Activated CD4-positive, alpha-beta T cell treated with anti-CD3 and anti-CD28 coated beads, Interleukin-2, amount 10 ng/mL, durations not matched to agents 24 days and 14 days (primary cell): ENCODE measurements around the gene JAKMIP2. TPM values are rescaled to one million over a fixed set of nuclear protein-coding genes. Genes with fewer than 3 reads are reported as not detected.
"Not testable (repeated sequence)": the region's sequence is repeated elsewhere in the genome, so short reads cannot be mapped to it uniquely, and the experiment has no call there.

Experiments used
- DNase-seq: peaks from one replicate; pipeline ENCODE4 v3.0.0; 2022
- H3K27ac Mint-ChIP-seq: one replicate; pipeline ENCODE4 v1.8.0; 2022; ENCODE audit warnings: mild to moderate bottlenecking, mixed read lengths
- H3K27me3 Mint-ChIP-seq: one replicate; pipeline ENCODE4 v1.8.0; 2022; ENCODE audit warnings: mixed read lengths
- H3K36me3 Mint-ChIP-seq: one replicate; pipeline ENCODE4 v1.8.0; 2022; ENCODE audit warnings: low read depth, mild to moderate bottlenecking, mixed read lengths
- H3K4me1 Mint-ChIP-seq: one replicate; pipeline ENCODE4 v1.8.0; 2021; ENCODE audit warnings: mixed read lengths
- H3K4me3 Mint-ChIP-seq: one replicate; pipeline ENCODE4 v1.8.0; 2022; ENCODE audit warnings: mild to moderate bottlenecking, moderate library complexity, mixed read lengths
- H3K9me3 Mint-ChIP-seq: one replicate; pipeline ENCODE4 v1.8.0; 2021; ENCODE audit warnings: mixed read lengths
- intact Hi-C: fragments of 100-400 bp; cut with micrococcal nuclease; formaldehyde crosslinking; loops from one replicate; pipeline ENCODE4 v1.15.1; 2023
- total RNA-seq: library from RNA; stranded (reverse); gene quantifications from 2 replicates; pipeline ENCODE4 v1.2.3, GENCODE V29; 2022

The JAKMIP2 gene
- total RNA-seq, 1 donor from 2014 or later, result 1.2 TPM

DNA sequence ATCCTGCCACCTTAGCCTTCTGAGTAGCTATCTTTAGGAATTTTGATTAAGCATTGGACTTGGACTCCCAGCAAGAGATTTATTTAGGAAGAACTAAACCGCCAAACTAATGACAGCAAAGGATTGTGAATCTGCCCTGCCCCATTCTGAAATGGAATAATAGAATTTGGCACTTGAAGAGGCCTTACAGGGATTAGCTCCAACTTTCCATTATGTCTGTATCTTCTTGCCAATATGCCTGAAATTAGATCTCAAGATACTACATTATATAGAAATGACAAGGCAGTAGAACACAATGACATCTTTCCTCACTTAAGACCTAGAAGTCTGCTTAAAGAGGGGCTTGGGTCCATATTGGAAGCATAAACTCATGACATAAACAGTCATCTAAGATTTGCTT lies 195.7 kb downstream of the JAKMIP2 start:
- no peaks in the 10 kb centered on the region for H3K9me3 Mint-ChIP-seq
- no peak for DNase-seq
- intact Hi-C loops, result no loop called here
- no peak overlapping the region for H3K4me3 Mint-ChIP-seq
- no peaks in the 10 kb centered on the region for H3K4me1 Mint-ChIP-seq
- no peaks in the 10 kb centered on the region for H3K36me3 Mint-ChIP-seq
- no peak overlapping the region for H3K27ac Mint-ChIP-seq
- no peaks in the 10 kb centered on the region for H3K27me3 Mint-ChIP-seq

DNA sequence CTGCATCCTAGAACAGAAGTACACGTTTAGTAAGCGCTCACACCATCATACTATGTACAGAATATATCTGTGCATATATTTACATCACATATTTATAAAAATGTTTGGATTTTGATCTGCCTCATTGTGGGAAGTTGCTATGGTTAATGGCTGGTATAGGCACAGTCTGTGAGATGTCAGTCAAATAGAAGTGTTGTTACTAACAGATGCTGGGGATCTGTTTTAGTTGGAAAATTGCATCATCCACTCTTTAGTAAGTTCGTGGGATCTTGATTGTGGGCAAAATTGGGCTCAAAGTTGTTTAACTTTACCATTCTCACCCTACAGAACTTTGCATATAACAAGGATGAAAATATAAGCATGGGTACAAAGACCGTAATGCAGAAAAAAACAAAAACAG lies 196.3 kb downstream of the JAKMIP2 start:
- H3K36me3 Mint-ChIP-seq, result no peaks in the 10 kb centered on the region
- H3K4me3 Mint-ChIP-seq, result no peak overlapping the region

DNA sequence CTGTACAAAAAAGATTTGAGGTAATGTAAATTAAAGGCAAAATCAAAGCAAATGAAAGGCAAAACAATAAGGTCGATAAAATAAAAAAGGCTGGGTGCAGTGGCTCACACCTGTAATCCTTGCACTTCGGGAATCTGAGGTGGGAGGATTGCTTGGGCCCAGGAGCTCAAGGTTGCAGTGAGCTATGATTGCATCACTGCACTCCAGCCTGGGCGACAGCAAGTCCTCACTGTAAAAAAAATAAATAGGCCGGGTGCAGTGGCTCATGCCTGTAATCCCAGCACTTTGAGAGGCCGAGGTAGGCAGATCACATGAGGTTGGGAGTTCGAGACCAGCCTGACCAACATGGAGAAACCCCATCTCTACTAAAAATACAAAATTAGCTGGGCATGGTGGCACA lies 200.3 kb downstream of the JAKMIP2 start:
- H3K36me3 Mint-ChIP-seq, H3K9me3 Mint-ChIP-seq, DNase-seq, intact Hi-C loops, H3K27me3 Mint-ChIP-seq, H3K4me1 Mint-ChIP-seq, H3K4me3 Mint-ChIP-seq, H3K27ac Mint-ChIP-seq: not testable (repeated sequence)

More for the DNA sequence above, 196.3 kb downstream of the JAKMIP2 start:
- DNase-seq, result no peak
- no peaks in the 10 kb centered on the region for H3K4me1 Mint-ChIP-seq
- no peaks in the 10 kb centered on the region for H3K27me3 Mint-ChIP-seq
- no peak overlapping the region for H3K27ac Mint-ChIP-seq
- intact Hi-C loops, result no loop called here
- no peaks in the 10 kb centered on the region for H3K9me3 Mint-ChIP-seq

DNA sequence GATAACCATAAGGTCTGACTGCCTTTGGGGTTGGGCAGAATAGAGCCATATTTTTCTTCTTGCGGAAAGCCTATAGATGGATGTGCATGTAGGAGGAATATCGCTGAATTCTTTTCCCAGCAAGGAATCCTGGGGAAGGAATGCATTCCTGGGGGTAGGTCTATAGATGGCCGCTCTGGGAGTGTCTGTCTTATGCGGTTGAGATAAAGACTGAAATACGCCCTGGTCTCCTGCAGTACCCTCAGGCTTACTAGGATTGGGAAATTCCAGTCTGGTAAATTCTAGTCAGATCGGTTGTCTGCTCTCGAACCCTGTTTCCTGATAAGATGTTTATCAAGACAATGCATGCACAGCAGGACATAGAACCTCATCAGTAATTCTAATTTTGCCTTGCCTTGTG lies 202.1 kb downstream of the JAKMIP2 start:
- H3K4me1 Mint-ChIP-seq, H3K27ac Mint-ChIP-seq, H3K4me3 Mint-ChIP-seq, intact Hi-C loops, DNase-seq, H3K9me3 Mint-ChIP-seq, H3K36me3 Mint-ChIP-seq, H3K27me3 Mint-ChIP-seq: not testable (repeated sequence)

DNA sequence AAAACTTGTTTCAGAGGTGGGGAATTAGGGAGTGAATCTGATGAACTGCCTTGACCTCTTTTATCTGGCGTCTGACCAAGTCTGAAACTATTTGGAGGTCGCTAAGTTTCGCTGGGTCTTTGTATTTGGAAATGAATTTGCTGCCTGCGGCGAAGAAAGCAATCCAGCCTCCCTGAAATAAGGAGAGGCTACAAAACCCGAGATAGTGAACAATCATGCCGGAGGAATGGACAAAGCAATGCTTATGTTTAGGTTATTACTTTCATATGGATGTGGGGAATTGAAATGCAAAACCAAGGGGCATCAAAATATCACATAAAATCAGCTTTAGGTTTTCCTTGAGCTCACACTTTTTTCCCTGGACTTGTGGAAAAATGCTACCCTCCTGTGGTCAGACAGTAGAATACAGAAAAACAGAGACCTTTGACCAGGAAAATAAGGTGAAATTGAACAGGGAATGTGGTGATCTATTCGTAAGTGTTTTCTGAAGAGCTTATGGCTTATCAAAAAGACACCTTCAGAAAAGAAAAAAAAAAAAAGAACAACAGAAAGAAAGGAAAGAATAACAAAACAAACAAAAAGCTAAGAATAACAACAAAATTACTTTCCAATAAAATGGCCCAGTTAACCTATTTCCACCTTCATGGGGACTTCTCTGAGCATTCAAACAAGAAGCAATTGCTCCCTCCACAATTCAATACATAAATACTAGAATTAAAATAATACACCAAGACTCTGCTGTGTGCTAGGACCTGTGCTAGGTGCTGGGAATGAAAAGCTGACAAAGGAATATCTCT lies 204.1 kb downstream of the JAKMIP2 start:
- no peak for DNase-seq
- no peak overlapping the region for H3K4me3 Mint-ChIP-seq
- no peaks in the 10 kb centered on the region for H3K4me1 Mint-ChIP-seq
- no peaks in the 10 kb centered on the region for H3K9me3 Mint-ChIP-seq
- no peak overlapping the region for H3K27ac Mint-ChIP-seq
- H3K36me3 Mint-ChIP-seq, result no peaks in the 10 kb centered on the region
- H3K27me3 Mint-ChIP-seq, result no peaks in the 10 kb centered on the region
- intact Hi-C loops, result no loop called here

DNA sequence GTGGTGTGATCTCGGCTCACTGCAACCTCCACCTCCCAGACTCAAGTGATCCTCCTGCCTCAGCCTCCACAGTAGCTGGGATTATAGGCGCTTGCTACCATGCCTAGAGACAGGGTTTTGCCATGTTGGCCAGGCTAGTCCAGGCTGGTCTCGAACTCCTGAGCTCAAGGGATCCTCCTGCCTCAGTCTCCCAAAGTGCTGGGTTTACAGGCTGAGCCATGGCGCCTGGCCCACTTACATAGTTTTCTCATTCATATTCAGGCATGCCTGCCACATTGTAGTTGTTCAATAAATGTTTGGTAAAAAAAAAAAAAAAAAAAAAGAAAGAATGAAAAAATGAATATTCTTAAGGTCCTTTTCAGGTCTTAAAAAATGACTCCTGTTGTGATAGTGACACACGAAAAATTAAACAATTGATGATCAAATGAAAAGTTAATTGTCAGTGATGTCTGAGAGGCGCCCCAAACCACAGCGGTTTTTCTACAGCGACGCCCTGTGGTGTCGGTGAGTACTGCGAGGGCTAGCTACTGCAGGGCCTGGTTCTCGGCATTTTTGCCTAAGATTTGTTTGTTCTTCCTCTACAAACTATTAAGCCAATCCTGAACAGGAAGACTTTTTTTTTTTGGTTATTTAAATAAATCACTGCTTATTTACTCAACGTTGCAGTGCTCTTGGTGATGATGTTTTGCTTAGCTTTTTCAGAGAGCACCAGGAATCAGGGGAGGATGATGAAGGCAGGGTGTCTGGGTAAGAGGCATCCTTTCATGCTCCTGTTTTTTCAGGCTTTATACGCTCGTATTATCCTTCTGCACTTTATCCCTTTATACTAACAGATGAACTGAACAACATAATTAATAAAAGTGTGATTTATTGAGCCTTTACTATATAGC lies 205.6 kb downstream of the JAKMIP2 start:
- H3K36me3 Mint-ChIP-seq, result no peaks in the 10 kb centered on the region

DNA sequence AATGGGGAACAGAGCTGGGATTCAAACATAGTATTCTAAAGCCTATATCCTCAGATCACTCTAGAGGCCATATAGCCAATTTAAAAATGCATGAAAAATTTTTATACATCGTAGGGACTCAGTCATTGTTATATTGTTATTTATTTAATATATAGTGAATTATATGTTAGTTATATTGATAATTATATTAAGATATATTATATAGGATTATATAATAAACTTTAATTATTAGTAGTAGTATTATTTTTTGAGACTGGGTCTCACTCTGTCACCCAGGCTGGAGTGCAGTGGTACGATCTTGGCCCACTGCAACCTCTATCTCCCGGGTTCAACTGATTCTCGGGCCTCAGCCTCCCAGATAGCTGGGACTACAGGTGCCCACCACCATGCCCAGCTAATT lies 206.9 kb downstream of the JAKMIP2 start:
- DNase-seq, result no peak
- Mint-ChIP-seq H3K36me3 (no peaks in the 10 kb centered on the region), H3K9me3 (no peaks in the 10 kb centered on the region), H3K4me3 (no peak overlapping the region), H3K27ac (no peak overlapping the region), H3K4me1 (no peaks in the 10 kb centered on the region), H3K27me3 (no peaks in the 10 kb centered on the region)
- intact Hi-C loops, result no loop called here

More for the DNA sequence above, 205.6 kb downstream of the JAKMIP2 start:
- peak; percentile 82 for DNase-seq
- intact Hi-C loops, result loop anchor here (2.0 kb wide), 1 partner anchor 122 kb away; no protein-coding TSS in a partner anchor
- Mint-ChIP-seq H3K27me3 (no peaks in the 10 kb centered on the region), H3K9me3 (no peaks in the 10 kb centered on the region), H3K4me1 (no peaks in the 10 kb centered on the region), H3K4me3 (no peak overlapping the region), H3K27ac (no peak overlapping the region)

DNA sequence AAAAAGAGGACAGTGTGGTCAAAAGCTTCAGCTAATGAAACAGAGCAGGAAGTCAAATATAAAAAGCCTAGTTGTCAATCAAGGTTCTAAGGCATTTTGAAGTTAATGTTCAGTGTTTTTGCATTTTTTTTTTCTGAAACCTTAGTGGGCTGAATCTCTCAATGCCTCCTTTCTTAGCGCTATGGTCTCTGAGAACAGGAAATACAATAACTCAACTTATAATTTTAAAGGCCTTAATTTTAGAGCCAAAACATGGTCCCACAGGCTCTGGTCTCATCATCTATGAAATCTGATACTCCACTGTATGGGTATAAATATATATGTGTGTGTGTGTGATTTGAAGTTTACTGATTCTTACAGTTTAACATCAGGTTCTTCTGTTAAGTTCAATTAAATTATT lies 209.3 kb downstream of the JAKMIP2 start:
- no peak overlapping the region for H3K27ac Mint-ChIP-seq
- H3K4me1 Mint-ChIP-seq, result no peaks in the 10 kb centered on the region
- H3K36me3 Mint-ChIP-seq, result no peaks in the 10 kb centered on the region
- H3K27me3 Mint-ChIP-seq, result no peaks in the 10 kb centered on the region
- no peak for DNase-seq
- H3K4me3 Mint-ChIP-seq, result no peak overlapping the region
- intact Hi-C loops, result no loop called here
- no peaks in the 10 kb centered on the region for H3K9me3 Mint-ChIP-seq

DNA sequence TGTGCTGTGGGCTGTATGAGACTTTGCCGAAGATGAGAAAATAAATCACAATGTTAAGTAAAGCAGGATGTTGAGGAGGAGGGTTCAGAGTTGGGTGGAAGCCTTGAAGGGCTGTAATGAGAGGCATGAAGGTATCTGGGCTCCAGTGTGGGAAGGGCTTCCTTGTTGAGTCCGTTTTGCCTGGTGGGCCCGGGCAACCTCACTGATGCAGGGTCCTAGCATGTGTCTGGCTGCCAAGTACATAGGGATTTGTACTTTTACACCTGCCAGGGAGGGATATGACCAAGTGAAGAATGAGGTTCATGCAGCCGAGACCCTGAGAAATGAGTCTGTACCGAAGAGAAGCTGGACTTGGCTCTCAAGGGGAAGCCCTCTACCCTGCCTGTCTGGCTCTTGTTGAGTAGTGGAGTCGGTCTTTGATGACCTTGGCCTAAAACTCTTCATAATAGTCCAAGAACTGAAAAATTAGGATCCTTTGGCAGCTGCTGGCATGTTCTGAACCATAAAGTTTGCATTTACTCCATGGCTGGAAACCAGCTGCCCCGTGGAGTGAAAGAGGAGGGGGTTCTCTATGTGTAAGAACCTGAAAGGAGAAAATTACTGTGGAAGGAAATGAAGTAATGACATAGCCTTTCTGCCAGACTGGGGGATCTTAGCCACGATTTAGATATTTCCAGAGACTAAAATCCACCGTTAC lies 213.7 kb downstream of the JAKMIP2 start:
- intact Hi-C loops, result no loop called here
- H3K27me3 Mint-ChIP-seq, result no peaks in the 10 kb centered on the region
- no peaks in the 10 kb centered on the region for H3K4me1 Mint-ChIP-seq
- no peak overlapping the region for H3K27ac Mint-ChIP-seq
- no peaks in the 10 kb centered on the region for H3K36me3 Mint-ChIP-seq
- H3K9me3 Mint-ChIP-seq, result no peaks in the 10 kb centered on the region
- no peak overlapping the region for H3K4me3 Mint-ChIP-seq
- no peak for DNase-seq

DNA sequence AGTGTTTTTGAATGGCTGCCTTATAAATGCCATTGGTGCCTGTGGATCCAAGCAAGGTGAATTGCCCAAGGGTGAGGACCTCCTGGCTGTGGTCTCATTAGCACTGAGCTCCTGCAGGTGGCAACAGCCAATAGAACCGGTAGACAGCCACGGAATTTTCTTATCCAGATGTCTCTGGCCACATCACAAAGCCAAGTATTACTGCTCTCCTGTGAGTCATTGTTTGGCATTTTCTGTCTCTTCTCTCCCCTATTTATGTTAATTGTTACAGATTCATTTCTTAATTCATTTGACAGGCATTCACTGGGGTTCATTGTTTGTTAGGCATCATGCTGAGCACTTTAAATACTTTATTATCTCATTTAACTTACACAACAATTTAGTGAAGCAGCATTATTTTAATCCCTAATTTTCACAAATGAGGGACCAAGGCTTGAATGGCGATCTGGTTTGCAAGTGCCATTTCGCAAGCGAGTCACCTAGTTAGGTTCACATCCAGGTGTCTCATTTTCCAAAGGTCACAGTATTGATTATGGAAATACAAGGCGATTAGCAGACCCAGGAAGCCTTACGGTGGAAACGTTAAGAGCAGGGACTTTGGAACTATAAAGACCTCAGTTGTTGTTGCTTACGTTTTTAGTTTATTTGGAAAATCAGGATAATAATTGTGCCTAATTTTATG lies 214.5 kb downstream of the JAKMIP2 start:
- Mint-ChIP-seq H3K27me3 (no peaks in the 10 kb centered on the region), H3K9me3 (no peaks in the 10 kb centered on the region), H3K4me1 (no peaks in the 10 kb centered on the region), H3K4me3 (no peak overlapping the region), H3K27ac (no peak overlapping the region), H3K36me3 (no peaks in the 10 kb centered on the region)
- intact Hi-C loops, result no loop called here
- no peak for DNase-seq

DNA sequence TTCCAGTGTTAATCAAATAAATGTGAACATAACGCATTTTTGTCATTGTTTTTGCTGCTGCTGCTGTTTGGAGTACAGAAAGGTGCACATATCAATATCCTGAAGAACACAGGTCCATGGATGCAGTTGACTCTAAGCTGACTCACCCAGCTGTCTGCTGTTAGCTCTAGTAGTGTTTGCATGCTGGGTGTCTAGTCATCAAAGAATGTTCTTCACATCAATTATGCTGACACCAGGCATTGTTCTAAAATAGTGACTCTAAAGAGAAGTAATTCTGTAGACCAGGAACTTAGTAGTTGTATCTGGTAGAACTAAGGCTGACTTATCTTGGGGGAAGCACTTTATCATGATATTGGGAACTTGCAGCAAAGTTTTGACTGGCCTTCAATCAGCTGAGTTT lies 217.0 kb downstream of the JAKMIP2 start:
- H3K27ac Mint-ChIP-seq, result no peak overlapping the region
- no peaks in the 10 kb centered on the region for H3K27me3 Mint-ChIP-seq
- H3K4me1 Mint-ChIP-seq, result no peaks in the 10 kb centered on the region
- H3K4me3 Mint-ChIP-seq, result no peak overlapping the region
- no peaks in the 10 kb centered on the region for H3K36me3 Mint-ChIP-seq
- H3K9me3 Mint-ChIP-seq, result no peaks in the 10 kb centered on the region
- no peak for DNase-seq
- intact Hi-C loops, result no loop called here

DNA sequence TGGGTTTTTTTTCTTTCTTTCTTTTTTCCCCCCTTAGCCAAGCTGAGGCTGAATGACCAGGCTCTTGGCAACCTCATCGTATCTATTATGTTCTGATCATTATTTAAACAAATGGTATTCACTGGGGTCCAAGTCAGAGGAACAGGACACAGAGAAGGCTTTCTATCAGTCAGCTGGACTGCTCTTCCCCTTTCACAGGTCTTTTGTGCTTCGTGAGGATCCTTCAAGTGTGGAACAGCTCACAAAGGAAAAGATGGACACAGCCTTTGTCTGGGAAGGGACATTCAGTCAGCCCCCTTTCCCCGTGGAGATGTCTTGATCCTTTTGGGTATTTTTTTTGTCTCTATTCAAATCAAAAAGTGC lies 218.4 kb downstream of the JAKMIP2 start:
- no peaks in the 10 kb centered on the region for H3K9me3 Mint-ChIP-seq
- H3K4me3 Mint-ChIP-seq, result no peak overlapping the region
- no peak for DNase-seq
- no peaks in the 10 kb centered on the region for H3K27me3 Mint-ChIP-seq
- no peaks in the 10 kb centered on the region for H3K36me3 Mint-ChIP-seq
- no peaks in the 10 kb centered on the region for H3K4me1 Mint-ChIP-seq
- no peak overlapping the region for H3K27ac Mint-ChIP-seq
- intact Hi-C loops, result no loop called here

DNA sequence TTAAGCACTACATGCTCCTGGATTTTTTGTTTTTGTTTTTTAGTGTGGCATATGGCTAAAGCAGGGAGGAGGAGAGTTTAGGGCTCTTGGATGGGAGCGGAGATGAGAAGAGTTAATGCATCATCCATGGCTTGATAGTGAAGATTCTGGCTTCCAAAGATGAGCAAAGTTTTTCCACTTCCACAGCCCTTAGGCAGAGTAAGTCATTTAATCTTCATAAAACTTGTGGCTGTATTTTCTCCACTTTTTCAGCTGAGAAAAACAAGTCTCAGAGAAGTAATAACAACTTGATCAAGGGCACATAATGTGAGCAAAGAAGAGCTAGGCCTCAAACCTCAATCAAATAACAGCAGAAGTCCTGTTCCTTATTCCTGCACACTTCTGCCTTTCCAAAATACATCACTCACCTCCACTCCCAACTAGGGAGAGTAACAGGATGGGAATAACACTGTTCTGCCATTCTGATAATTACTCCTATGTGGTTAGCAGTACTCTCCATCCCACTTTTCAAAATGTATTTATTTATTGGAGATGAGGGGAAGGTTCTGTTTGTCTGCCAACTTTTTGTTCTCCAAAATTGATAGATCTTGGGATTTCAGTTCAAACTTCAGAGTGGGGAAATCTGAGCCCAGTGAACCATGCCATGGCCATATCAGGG lies 218.9 kb downstream of the JAKMIP2 start:
- intact Hi-C loops, result no loop called here
- no peaks in the 10 kb centered on the region for H3K9me3 Mint-ChIP-seq
- no peak overlapping the region for H3K27ac Mint-ChIP-seq
- H3K27me3 Mint-ChIP-seq, result no peaks in the 10 kb centered on the region
- no peak for DNase-seq
- H3K4me1 Mint-ChIP-seq, result no peaks in the 10 kb centered on the region
- no peaks in the 10 kb centered on the region for H3K36me3 Mint-ChIP-seq
- no peak overlapping the region for H3K4me3 Mint-ChIP-seq
